AG04449 (cell line): Measurements from ENCODE around the gene BPIFA2.

Experiments
- CTCF ChIA-PET: fragments of 350-600 bp; formaldehyde crosslinking; extraction: SDS; loops from one replicate; lab custom pipeline; 2021; ENCODE audit warnings: antibody characterized with exemption; lab: Yijun Ruan, JAX
- POLR2A ChIA-PET: fragments of 400-600, 350-600 bp; formaldehyde crosslinking; extraction: SDS; loops from one replicate; lab custom pipeline; 2020; ENCODE audit warnings: antibody characterized with exemption, inconsistent platforms; lab: Yijun Ruan, JAX
- DNase-seq: peaks from one replicate; pipeline ENCODE4 v3.0.0-alpha.2; 2010; ENCODE audit warnings: low read depth, low spot score
- H3K4me3 ChIP-seq: 2 replicates; pipeline ENCODE4 v1.5.1; 2011; ENCODE audit warnings: low read depth, mild to moderate bottlenecking, control low read depth, low read length
- TF ChIP-seq, protein P1 (sequence below): IDR thresholded peaks from one replicate; pipeline ENCODE4 v1.5.1; 2011; ENCODE audit warnings: mild to moderate bottlenecking, moderate library complexity, low read length, control low read depth, inconsistent platforms; ENCODE audit not compliant: insufficient read depth; ENCODE audit errors: missing control alignments

Gene BPIFA2

DNA sequence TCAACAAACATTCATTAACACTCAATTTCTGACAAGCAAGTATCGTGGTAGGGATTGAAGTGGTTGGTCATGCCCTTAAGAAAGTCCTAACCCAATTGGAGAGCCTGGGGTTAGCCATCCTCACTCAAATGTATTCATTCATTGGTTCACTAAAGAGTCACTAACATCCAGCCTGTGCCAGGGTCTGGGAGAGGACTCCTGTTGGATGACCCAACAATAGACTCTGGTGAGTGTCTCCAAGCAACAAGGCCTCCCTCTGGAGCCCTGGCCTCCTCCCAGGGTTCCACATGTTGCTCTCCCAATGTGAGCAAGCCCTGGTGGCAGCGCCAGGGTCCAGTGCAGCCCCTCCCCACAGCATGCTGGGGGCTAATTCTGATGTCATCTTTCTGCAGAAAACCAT is 49.1 kb downstream of the BPIFA2 start, which contains the start of gene BPIFA3:
Gene BPIFA3, plus strand, starts transcription at position 301 of the 400 bp plus-strand sequence. CDS start 185 bp downstream, outside the sequence.
- TF ChIP-seq, protein P1, sequence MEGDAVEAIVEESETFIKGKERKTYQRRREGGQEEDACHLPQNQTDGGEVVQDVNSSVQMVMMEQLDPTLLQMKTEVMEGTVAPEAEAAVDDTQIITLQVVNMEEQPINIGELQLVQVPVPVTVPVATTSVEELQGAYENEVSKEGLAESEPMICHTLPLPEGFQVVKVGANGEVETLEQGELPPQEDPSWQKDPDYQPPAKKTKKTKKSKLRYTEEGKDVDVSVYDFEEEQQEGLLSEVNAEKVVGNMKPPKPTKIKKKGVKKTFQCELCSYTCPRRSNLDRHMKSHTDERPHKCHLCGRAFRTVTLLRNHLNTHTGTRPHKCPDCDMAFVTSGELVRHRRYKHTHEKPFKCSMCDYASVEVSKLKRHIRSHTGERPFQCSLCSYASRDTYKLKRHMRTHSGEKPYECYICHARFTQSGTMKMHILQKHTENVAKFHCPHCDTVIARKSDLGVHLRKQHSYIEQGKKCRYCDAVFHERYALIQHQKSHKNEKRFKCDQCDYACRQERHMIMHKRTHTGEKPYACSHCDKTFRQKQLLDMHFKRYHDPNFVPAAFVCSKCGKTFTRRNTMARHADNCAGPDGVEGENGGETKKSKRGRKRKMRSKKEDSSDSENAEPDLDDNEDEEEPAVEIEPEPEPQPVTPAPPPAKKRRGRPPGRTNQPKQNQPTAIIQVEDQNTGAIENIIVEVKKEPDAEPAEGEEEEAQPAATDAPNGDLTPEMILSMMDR, result no peak
- no peak within 1 kb of the TSS for H3K4me3 ChIP-seq
- no peak for DNase-seq
- CTCF ChIA-PET, result no interaction called here
- POLR2A ChIA-PET, result no interaction called here

DNA sequence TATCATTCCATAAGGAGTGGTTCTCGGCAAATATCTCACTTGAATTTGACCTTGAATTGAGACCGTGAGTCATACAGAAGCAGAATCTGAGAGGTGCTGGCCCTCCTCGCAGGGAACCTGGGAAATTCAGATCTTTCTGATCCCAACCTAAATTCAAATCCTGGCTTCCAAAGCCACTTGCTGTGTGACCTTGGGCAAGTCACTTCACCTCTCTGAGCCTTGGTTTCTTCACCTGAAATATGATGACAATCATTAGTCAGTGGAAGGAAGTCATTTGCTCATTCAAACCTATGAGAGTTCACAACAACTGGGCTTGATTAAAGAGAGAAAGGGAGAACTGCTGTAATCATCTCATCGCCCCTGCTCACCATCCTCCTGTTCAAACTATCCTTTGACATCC is 56.4 kb downstream of the BPIFA2 start:
- no peak for DNase-seq
- H3K4me3 ChIP-seq, result no peak overlapping the region
- CTCF ChIA-PET, result no interaction called here
- TF ChIP-seq, protein P1, result no peak
- POLR2A ChIA-PET, result no interaction called here

GRCh38 chr20:33229843-33230242 is 61.9 kb downstream of the BPIFA2 start:
- CTCF ChIA-PET, result interaction anchor here (1.1 kb wide), 1 partner anchor 31 kb away, joined by 3 read pairs; no protein-coding TSS in a partner anchor
- POLR2A ChIA-PET, result no interaction called here
- H3K4me3 ChIP-seq, result no peak overlapping the region
- DNase-seq, result no peak
- TF ChIP-seq, protein P1, result no peak
